Glutamatergic neuron (in vitro differentiated cells): Measurements from ENCODE around the gene GPR150. TPM values are rescaled to one million over a fixed set of nuclear protein-coding genes. Genes with fewer than 3 reads are reported as not detected.

Experiments
- DNase-seq: peaks from one replicate; pipeline ENCODE4 v3.0.0; 2022
- H3K27ac Mint-ChIP-seq: one replicate; pipeline ENCODE4 v1.8.0; 2020; ENCODE audit warnings: mild to moderate bottlenecking, mixed read lengths, inconsistent platforms; ENCODE audit not compliant: unreplicated experiment
- H3K27me3 Mint-ChIP-seq: one replicate; pipeline ENCODE4 v1.8.0; 2020; ENCODE audit warnings: mild to moderate bottlenecking, moderate library complexity, mixed read lengths, inconsistent platforms; ENCODE audit not compliant: unreplicated experiment
- H3K36me3 Mint-ChIP-seq: one replicate; pipeline ENCODE4 v1.8.0; 2020; ENCODE audit warnings: mild to moderate bottlenecking, mixed read lengths, inconsistent platforms; ENCODE audit not compliant: unreplicated experiment
- H3K4me1 Mint-ChIP-seq: one replicate; pipeline ENCODE4 v1.8.0; 2020; ENCODE audit warnings: mild to moderate bottlenecking, low read depth, mixed read lengths, inconsistent platforms; ENCODE audit not compliant: unreplicated experiment
- H3K4me3 Mint-ChIP-seq: one replicate; pipeline ENCODE4 v1.8.0; 2020; ENCODE audit warnings: mild to moderate bottlenecking, mixed read lengths, inconsistent platforms; ENCODE audit not compliant: unreplicated experiment
- H3K9me3 Mint-ChIP-seq: one replicate; pipeline ENCODE4 v1.8.0; 2020; ENCODE audit warnings: mild to moderate bottlenecking, moderate library complexity, mixed read lengths, inconsistent platforms; ENCODE audit not compliant: unreplicated experiment
- CTCF ChIP-seq: fragments of 200-600 bp; sonication (generic); IDR thresholded peaks from one replicate; pipeline ENCODE4 v1.5.0; 2021; ENCODE audit not compliant: partially characterized antibody, unreplicated experiment
- total RNA-seq: library from RNA; stranded (reverse); fragmentation: NEBNext Ultra II Directional; extraction: Animal tissue kit (Norgen Biotek cat#: 25700); gene quantifications from one replicate; pipeline ENCODE4 v1.2.1, GENCODE V29; 2021; ENCODE audit not compliant: unreplicated experiment

GPR150 gene
- total RNA-seq, 1 donor from 2014 or later, result not detected

DNA sequence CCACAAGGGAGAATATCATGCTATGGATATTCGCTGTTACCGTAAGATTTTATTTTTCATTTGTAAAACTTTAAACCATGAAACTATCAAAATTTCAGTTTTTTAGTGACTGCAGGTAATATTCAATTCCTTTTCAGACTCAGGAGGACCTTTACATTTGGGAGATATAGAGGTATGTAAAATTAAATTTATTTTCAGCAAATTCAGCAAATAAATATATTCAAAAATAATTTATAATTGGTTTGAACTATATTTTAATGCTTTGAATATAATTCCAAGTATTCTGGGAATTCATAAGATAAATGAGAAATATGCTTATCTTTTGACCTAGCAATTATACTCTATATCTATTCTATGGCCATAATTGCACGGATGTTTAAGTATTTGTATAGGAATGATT lies 34.3 kb downstream of the GPR150 start:
- Mint-ChIP-seq H3K4me1 (no peaks in the 10 kb centered on the region), H3K4me3 (no peak overlapping the region), H3K9me3 (no peaks in the 10 kb centered on the region), H3K27me3 (no peaks in the 10 kb centered on the region), H3K27ac (no peak overlapping the region), H3K36me3 (no peaks in the 10 kb centered on the region)
- TF ChIP-seq CTCF, result no peak
- DNase-seq, result no peak

- no peaks in the 10 kb centered on the region for H3K36me3 Mint-ChIP-seq
These were observed 35.7 kb downstream of the GPR150 start for GRCh38 chr5:95655575-95655974.

DNA sequence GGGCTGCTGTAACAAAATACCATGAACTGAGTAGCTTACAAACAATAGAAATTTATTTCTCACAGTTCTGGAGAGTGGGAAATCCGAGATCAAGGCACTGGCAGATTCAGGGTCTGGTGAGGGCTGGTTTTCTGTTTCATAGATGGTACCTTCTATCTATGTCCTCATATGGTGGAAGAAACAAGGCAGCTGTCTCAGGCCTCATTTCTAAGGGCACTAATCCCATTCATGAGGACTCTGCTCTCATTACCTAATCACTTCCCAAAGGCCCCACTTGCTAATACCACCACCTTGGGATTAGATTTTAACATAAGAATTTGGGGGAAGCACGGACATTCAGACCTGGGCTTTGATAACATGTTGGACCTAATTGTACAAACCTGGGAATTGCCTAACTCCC lies 40.2 kb downstream of the GPR150 start:
- Mint-ChIP-seq H3K9me3 (no peaks in the 10 kb centered on the region), H3K27me3 (no peaks in the 10 kb centered on the region), H3K36me3 (no peaks in the 10 kb centered on the region), H3K4me1 (no peaks in the 10 kb centered on the region), H3K27ac (no peak overlapping the region), H3K4me3 (no peak overlapping the region)
- DNase-seq, result no peak
- TF ChIP-seq CTCF, result no peak

More at GRCh38 chr5:95655575-95655974, 35.7 kb downstream of the GPR150 start:
- H3K9me3 Mint-ChIP-seq, result no peaks in the 10 kb centered on the region
- H3K4me3 Mint-ChIP-seq, result no peak overlapping the region
- TF ChIP-seq CTCF, result no peak
- H3K4me1 Mint-ChIP-seq, result no peaks in the 10 kb centered on the region
- no peaks in the 10 kb centered on the region for H3K27me3 Mint-ChIP-seq
- no peak for DNase-seq
- H3K27ac Mint-ChIP-seq, result no peak overlapping the region

GRCh38 chr5:95662946-95663345 lies 43.1 kb downstream of the GPR150 start:
- no peak overlapping the region for H3K4me3 Mint-ChIP-seq
- TF ChIP-seq CTCF, result no peak
- no peaks in the 10 kb centered on the region for H3K4me1 Mint-ChIP-seq
- DNase-seq, result no peak
- H3K36me3 Mint-ChIP-seq, result no peaks in the 10 kb centered on the region
- H3K27me3 Mint-ChIP-seq, result no peaks in the 10 kb centered on the region
- no peak overlapping the region for H3K27ac Mint-ChIP-seq
- peaks cover 2% of the 10 kb centered on the region for H3K9me3 Mint-ChIP-seq

GRCh38 chr5:95664204-95664786 lies 44.4 kb downstream of the GPR150 start:
- H3K4me3 Mint-ChIP-seq, result no peak overlapping the region
- peak; percentile 78 for TF ChIP-seq CTCF
- H3K9me3 Mint-ChIP-seq, result peaks cover 2% of the 10 kb centered on the region
- H3K27me3 Mint-ChIP-seq, result no peaks in the 10 kb centered on the region
- no peaks in the 10 kb centered on the region for H3K4me1 Mint-ChIP-seq
- no peak for DNase-seq
- H3K27ac Mint-ChIP-seq, result no peak overlapping the region
- H3K36me3 Mint-ChIP-seq, result no peaks in the 10 kb centered on the region
